Stomach (tissue), 4 donors: Measurements from ENCODE around the gene CNIH4.

Experiments
- CTCF ChIP-seq, 7 experiments: fragments of 450-650 bp in 4 of 7; fragments of 200-600 bp in 3 of 7; sonication (generic) in 3 of 7; IDR thresholded peaks; one replicate each; pipeline ENCODE4 v1.5.1; 2016 to 2019; ENCODE audit warnings: antibody characterized with exemption in 7 of 7, control low read depth in 2 of 7, mild to moderate bottlenecking in 1 of 7
- EP300 ChIP-seq: sonication (generic); formaldehyde crosslinking; IDR thresholded peaks from one replicate; pipeline ENCODE4 v1.6.1; 2017; ENCODE audit warnings: antibody characterized with exemption
- POLR2AphosphoS5 ChIP-seq, 3 donors: sonication (generic); formaldehyde crosslinking; IDR thresholded peaks; one replicate each; pipeline ENCODE4 v1.6.1; 2016; ENCODE audit warnings: antibody characterized with exemption in 3 of 3

GRCh38 chr1:224373008-224373590, 16.4 kb downstream of the CNIH4 start:
- TF ChIP-seq EP300 = no peak
- TF ChIP-seq CTCF (IDR thresholded peaks at IDR 0.05) = no peak
- TF ChIP-seq POLR2AphosphoS5 (IDR thresholded peaks at IDR 0.05) = no peak
